Left lung (tissue), 10 donors: ENCODE results near the gene DYNC2LI1. TPM values are rescaled to one million over a fixed set of nuclear protein-coding genes. Genes with fewer than 3 reads are reported as not detected.

Experiments used
- ATAC-seq: fragments of 200-7000 bp; cut with Tn5 transposase; one replicate; pipeline ENCODE4 v1.9.1; 2020; ENCODE audit warnings: moderate library complexity
- DNase-seq, 4 donors: peaks; one replicate each; pipeline ENCODE4 v3.0.0-alpha.2; 2013 to 2020
- H3K27ac ChIP-seq, 2 donors: fragments of 200-600 bp; sonication (generic) in 1 of 2; one replicate each; pipeline versions ENCODE4 v1.5.0 to v1.8.0; 2020 to 2021
- H3K27me3 ChIP-seq, 2 donors: fragments of 200-600 bp; sonication (generic) in 1 of 2; one replicate each; pipeline versions ENCODE4 v1.5.0 to v1.8.0; 2020 to 2021
- H3K36me3 ChIP-seq, 2 donors: fragments of 200-600 bp; sonication (generic) in 1 of 2; one replicate each; pipeline versions ENCODE4 v1.5.0 to v1.8.0; 2020 to 2021
- H3K4me1 ChIP-seq, 2 donors: fragments of 200-600 bp; one replicate each; pipeline ENCODE4 v1.8.0; 2021
- H3K4me3 ChIP-seq, 2 donors: fragments of 200-600 bp; sonication (generic) in 1 of 2; one replicate each; pipeline versions ENCODE4 v1.5.0 to v1.8.0; 2020 to 2021; ENCODE audit warnings: mild to moderate bottlenecking in 1 of 2
- H3K9me3 ChIP-seq, 2 donors: fragments of 200-600 bp; sonication (generic) in 1 of 2; one replicate each; pipeline versions ENCODE4 v1.5.0 to v1.8.0; 2020 to 2021
- CTCF ChIP-seq, 2 donors: fragments of 200-600 bp; sonication (generic) in 1 of 2; IDR thresholded peaks; one replicate each; pipeline versions ENCODE4 v1.5.0 to v1.8.0; 2021; ENCODE audit warnings: antibody characterized with exemption in 2 of 2
- intact Hi-C, 2 donors: fragments of 100-400 bp; cut with DNase I; formaldehyde crosslinking; loops; one replicate each; pipeline versions ENCODE4 v1.11.2 to v1.14.2; 2022
- polyA plus RNA-seq, 6 donors: library from polyadenylated mRNA; unstranded; fragments of 120-200 nt; gene quantifications; one replicate each; pipeline ENCODE4 v1.2.1, GENCODE V29; 2013; ENCODE audit not compliant: insufficient read length in 6 of 6
- total RNA-seq, 2 donors: library from RNA; stranded (reverse); fragmentation: NEBNext Ultra II Directional; extraction: Animal tissue kit (Norgen Biotek cat#: 25700); gene quantifications; one replicate each; pipeline ENCODE4 v1.2.1, GENCODE V29; 2021
- donor health status: DM: no; HTN: yes; CAD: no.
- donor health status: DM: no; HTN: no; CAD: no.

Gene DYNC2LI1
- total and polyA plus RNA-seq, 8 donors: 17.8 to 105 (median 87.9) TPM

- Histone ChIP-seq H3K27me3 (no peaks in the 10 kb centered on the region), H3K36me3 (peaks cover 4% of the 10 kb centered on the region in 2 donors), H3K9me3 (no peaks in the 10 kb centered on the region), H3K4me3 (no peak overlapping the region), H3K4me1 (no peaks in the 10 kb centered on the region), H3K27ac (no peak overlapping the region)
- DNase-seq (no peak), ATAC-seq (no peak)
- intact Hi-C loops: no loop called here
- TF ChIP-seq CTCF (IDR thresholded peaks at IDR 0.05): no peak
Measured at GRCh38 chr2:43727634-43728014, 46.2 kb upstream of the DYNC2LI1 start.

- Histone ChIP-seq H3K4me1 (no peaks in the 10 kb centered on the region), H3K27ac (peak overlapping the region in 1 of 2 donors; percentile 13), H3K27me3 (no peaks in the 10 kb centered on the region), H3K9me3 (no peaks in the 10 kb centered on the region), H3K36me3 (peaks cover 4 to 5% of the 10 kb centered on the region in 2 donors), H3K4me3 (no peak overlapping the region)
- DNase-seq: peak in 1 of 4 donors; percentile 19
- intact Hi-C loops: no loop called here
- no peak for TF ChIP-seq CTCF (IDR thresholded peaks at IDR 0.05)
- no peak for ATAC-seq
Measured at GRCh38 chr2:43729491-43730174, 44.2 kb upstream of the DYNC2LI1 start.

- H3K36me3 ChIP-seq: peaks cover 3 to 5% of the 10 kb centered on the region in 2 donors
- ATAC-seq (no peak), DNase-seq (no peak)
- no peaks in the 10 kb centered on the region for H3K27me3 ChIP-seq
- no peaks in the 10 kb centered on the region for H3K4me1 ChIP-seq
- no peak for TF ChIP-seq CTCF (IDR thresholded peaks at IDR 0.05)
- intact Hi-C loops: no loop called here
- no peak overlapping the region for H3K4me3 ChIP-seq
- no peak overlapping the region for H3K27ac ChIP-seq
- no peaks in the 10 kb centered on the region for H3K9me3 ChIP-seq
Measured at GRCh38 chr2:43731211-43731610, 42.6 kb upstream of the DYNC2LI1 start.

GRCh38 chr2:43736637-43737036 lies 37.2 kb upstream of the DYNC2LI1 start:
- DNase-seq: no peak
- Histone ChIP-seq H3K4me1 (no peaks in the 10 kb centered on the region), H3K4me3 (no peak overlapping the region), H3K36me3 (peaks cover 0 to 5% of the 10 kb centered on the region in 2 donors), H3K9me3 (no peaks in the 10 kb centered on the region), H3K27ac (no peak overlapping the region), H3K27me3 (no peaks in the 10 kb centered on the region)
- no peak for TF ChIP-seq CTCF (IDR thresholded peaks at IDR 0.05)
- intact Hi-C loops: no loop called here
- ATAC-seq: no peak

GRCh38 chr2:43737097-43737854 lies 36.6 kb upstream of the DYNC2LI1 start:
- no peak for TF ChIP-seq CTCF (IDR thresholded peaks at IDR 0.05)
- no peaks in the 10 kb centered on the region for H3K9me3 ChIP-seq
- DNase-seq (no peak), ATAC-seq (peak; percentile 48)
- H3K4me1 ChIP-seq: no peaks in the 10 kb centered on the region
- no peak overlapping the region for H3K27ac ChIP-seq
- H3K4me3 ChIP-seq: no peak overlapping the region
- H3K36me3 ChIP-seq: peaks cover 0 to 4% of the 10 kb centered on the region in 2 donors
- intact Hi-C loops: no loop called here
- H3K27me3 ChIP-seq: no peaks in the 10 kb centered on the region
